Glomerular endothelial cell (primary cell): ENCODE data around the gene OR10A4. TPM values are rescaled to one million over a fixed set of nuclear protein-coding genes. Genes with fewer than 3 reads are reported as not detected.
A peak's percentile ranks its signal among the peaks of the same experiment; 100 is the strongest.
"Not testable (repeated sequence)": the region's sequence is repeated elsewhere in the genome, so short reads cannot be mapped to it uniquely, and the experiment has no call there.

Source experiments
- DNase-seq: peaks from one replicate; pipeline ENCODE4 v3.0.0-alpha.2; 2011; ENCODE audit warnings: low read depth, low spot score; ENCODE audit errors: extremely low read depth
- total RNA-seq: library from RNA; depleted of rRNA; stranded (reverse); fragments of >200 nt; gene quantifications from 2 replicates; pipeline ENCODE4 v1.2.3, GENCODE V29; 2015

Gene OR10A4
- total RNA-seq, 1 donor from 2014 or later = not detected

- DNase-seq = no peak
Observed at GRCh38 chr11:6894097-6894496, 17.7 kb downstream of the OR10A4 start.

GRCh38 chr11:6895010-6895409, 18.6 kb downstream of the OR10A4 start:
- DNase-seq = no peak

DNA sequence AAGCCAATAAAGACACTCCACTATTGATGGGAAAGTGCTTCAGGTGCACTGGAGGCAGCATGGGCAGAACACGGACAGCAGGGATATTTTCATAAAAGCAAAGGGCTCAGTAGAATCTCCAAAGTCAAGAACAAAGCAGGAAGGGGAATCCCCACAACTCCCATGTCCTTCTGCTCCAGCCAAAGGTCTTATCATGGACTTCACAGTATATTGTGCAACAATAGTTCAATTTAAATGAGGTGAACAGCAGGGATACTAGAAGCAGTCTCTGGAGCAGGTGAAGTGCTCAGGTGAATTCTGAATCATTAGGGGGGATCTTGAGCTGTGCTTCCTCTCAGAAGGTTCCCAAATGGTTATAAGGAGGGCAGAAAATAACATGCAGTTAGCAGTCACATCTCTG, 22.5 kb downstream of the OR10A4 start:
- DNase-seq = no peak

- DNase-seq = no peak
Observed at GRCh38 chr11:6900327-6900999, 24.0 kb downstream of the OR10A4 start.

DNA sequence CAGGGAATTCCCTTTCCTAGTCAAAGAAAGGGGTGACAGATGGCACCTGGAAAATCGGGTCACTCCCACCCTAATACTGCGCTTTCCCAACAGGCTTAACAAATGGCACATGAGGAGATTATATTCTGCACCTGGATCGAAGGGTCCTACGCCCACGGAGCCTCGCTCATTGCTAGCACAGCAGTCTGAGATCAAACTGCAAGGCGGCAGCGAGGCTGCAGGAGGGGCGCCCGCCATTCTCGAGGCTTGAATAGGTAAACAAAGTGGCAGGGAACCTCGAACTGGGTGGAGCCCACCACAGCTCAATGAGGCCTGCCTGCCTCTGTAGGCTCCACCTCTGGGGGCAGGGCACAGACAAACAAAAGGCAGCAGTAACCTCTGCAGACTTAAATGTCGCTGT, 28.4 kb downstream of the OR10A4 start:
- DNase-seq = not testable (repeated sequence)

DNA sequence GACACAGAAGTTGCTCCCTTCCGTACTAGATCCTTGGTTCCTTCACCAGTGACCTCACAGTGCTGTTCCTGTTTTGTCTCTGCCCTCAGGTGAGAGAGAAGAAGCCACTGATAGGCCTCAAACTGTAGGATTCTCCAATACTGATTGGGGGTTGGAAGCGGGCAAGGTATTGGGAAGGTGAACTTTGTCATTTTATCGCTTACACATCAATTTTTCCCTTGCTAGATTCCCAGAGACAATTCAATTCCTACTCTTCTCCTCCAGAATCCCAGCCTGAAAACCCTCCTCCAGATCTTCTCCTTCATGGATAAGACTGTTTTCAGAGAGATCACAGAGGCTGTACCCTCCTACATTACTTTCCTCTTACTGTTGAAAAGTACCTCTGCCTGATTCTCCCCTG, 35.0 kb downstream of the OR10A4 start:
- no peak for DNase-seq

DNA sequence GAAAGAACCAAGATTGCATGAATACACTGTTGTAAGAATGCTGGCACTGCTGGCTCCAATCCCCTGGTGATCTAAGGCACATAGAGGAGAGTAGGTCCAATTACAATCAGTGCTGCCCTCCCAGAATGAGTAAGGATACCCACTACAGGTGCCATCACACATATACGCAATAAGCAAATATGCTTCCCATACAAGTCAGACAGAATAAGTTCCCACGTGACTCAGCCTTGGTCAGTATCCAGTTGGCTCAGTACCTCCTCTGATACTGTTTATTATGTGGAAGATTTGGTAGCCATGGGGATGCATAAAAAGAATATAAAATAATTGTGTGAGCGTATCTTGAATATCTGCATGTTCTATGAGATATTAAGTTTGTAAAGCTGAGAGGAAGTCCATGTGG, 35.5 kb downstream of the OR10A4 start:
- DNase-seq = peak; percentile 42

GRCh38 chr11:6919698-6920097, 43.3 kb downstream of the OR10A4 start:
- DNase-seq = no peak

GRCh38 chr11:6920702-6921101, 44.3 kb downstream of the OR10A4 start, which contains the start of gene OR2D3:
TSS of gene OR2D3 (plus strand) at chr11:6921002. CDS start at chr11:6921002, 0 bp downstream.
- DNase-seq = no peak

GRCh38 chr11:6925007-6925577, 48.7 kb downstream of the OR10A4 start:
- DNase-seq = no peak

GRCh38 chr11:6925636-6926207, 49.3 kb downstream of the OR10A4 start:
- DNase-seq = no peak

DNA sequence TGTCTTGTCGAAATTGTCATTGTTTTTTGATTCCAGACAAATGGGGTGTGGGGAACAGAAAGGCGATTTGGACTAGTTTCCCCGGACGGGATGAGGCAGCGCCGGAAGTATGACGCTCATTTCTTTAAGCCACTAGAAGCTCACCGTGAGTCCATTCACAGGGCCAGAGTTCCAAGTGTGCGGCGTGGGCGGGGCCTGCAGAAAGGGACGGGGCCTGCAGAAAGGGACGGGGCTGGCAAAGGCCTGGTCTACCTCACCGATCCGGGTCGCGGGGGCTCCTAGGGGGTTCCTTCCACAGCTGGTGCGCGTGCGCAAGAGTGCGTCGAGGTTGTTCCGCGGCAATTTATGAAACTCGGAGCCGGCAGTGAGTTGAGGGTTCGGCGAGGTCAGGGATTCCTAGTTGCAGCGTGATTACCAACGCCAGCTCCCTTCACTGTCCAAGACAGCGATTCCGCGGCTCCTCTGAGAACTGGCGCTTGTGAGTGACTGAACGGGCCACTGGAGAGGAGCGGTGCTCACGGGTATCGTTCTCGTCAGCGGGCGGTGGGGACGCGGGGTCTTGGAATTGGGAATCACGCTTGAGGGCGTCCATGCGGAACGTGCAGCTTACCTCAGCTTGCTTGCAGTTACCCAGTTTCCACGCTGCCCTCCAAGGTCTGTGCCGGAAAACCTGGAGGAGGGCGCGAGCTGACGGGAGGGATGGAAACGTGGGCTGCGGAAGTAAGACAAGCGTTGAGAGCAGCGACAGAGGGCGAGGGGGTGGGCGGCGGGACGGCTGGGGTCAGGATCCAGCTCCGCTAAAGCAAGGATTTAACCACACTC, 50.0 kb downstream of the OR10A4 start, which contains the start of gene ZNF215:
ZNF215 (plus strand) TSS at position 219 of the 822 bp plus-strand sequence. CDS start 5,847 bp downstream, outside the sequence.
- DNase-seq = peak; percentile 50

DNA sequence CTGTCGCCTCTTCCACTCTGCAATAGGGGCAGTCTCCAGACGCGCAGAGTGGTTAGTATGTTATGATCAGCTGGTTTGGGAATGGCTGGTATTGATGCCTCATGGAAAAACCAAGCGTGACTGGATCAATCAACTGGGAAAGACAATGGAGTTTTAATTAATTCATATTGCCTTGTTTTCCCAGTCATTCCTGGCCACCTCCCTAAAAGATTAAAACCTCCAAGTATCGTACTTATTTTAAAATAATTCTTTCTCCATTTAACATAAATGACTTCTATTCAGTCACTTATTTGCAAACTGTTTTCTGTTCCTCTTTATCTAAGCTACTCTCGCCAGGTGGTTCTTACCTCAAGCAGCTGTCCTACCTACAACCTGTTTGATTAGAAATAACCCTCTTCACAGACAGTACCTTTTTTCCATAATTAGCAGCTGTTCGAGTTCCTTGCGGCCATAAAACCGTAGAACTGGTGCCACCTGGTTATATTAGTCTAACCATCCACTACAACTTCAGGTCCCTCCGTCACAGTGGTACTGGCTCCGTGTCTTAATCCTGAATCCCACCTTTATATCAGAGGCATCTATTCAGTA, 50.7 kb downstream of the OR10A4 start:
- no peak for DNase-seq

Other genes starting within 250 kb of the OR10A4 start
- gene DCHS1, start 220.8 kb upstream of the OR10A4 start, total RNA-seq = 89.7 and 177 TPM in 2 replicates
- gene MRPL17, start 193.3 kb upstream of the OR10A4 start, total RNA-seq = 68.9 and 76.8 TPM in 2 replicates
- 0.15 and 0.18 TPM in 2 replicates for gene OR2AG2, start 104.6 kb upstream of the OR10A4 start, total RNA-seq
- not detected in 2 replicates for gene OR2AG1, start 93.6 kb upstream of the OR10A4 start, total RNA-seq
- 0.19 and 0.29 TPM in 2 replicates for gene OR6A2, start 76.9 kb upstream of the OR10A4 start, total RNA-seq
- gene OR10A5, start 30.9 kb upstream of the OR10A4 start, total RNA-seq = not detected in 2 replicates
- not detected in 2 replicates for gene OR10A2, start 13.6 kb upstream of the OR10A4 start, total RNA-seq
- 0.35 TPM in 1 of 2 replicates, not detected in the other for gene OR2D2, start 15.9 kb downstream of the OR10A4 start, total RNA-seq
- gene OR2D3, start 44.4 kb downstream of the OR10A4 start, total RNA-seq = not detected in 2 replicates
- gene ZNF215, start 49.8 kb downstream of the OR10A4 start, total RNA-seq = 1.5 and 3.7 TPM in 2 replicates
- gene ZNF214, start 143.7 kb downstream of the OR10A4 start, total RNA-seq = 0.41 and 0.44 TPM in 2 replicates
- gene NLRP14, start 143.9 kb downstream of the OR10A4 start, total RNA-seq = 0.10 TPM in 1 of 2 replicates, not detected in the other
- gene RBMXL2, start 212.4 kb downstream of the OR10A4 start, total RNA-seq = not detected in 2 replicates